H1 (cell line): ENCODE results near the gene ZRANB1.

Experiments used
- CTCF ChIP-seq, 3 experiments: IDR thresholded peaks; 1 replicate in 2 of 3; 2 replicates in 1 of 3; pipeline versions ENCODE4 v1.5.1 to v1.6.1; 2011; ENCODE audit warnings: low read length in 3 of 3, mild to moderate bottlenecking in 3 of 3, inconsistent platforms in 2 of 3, low read depth in 1 of 3, moderate library complexity in 1 of 3; ENCODE audit not compliant: insufficient read depth in 1 of 3; ENCODE audit errors: control extremely low read depth in 1 of 3
- EGR1 ChIP-seq: IDR thresholded peaks from 2 replicates; pipeline ENCODE4 v1.6.1; 2011; ENCODE audit warnings: low read depth, low read length, borderline replicate concordance
- EP300 ChIP-seq, 2 experiments: IDR thresholded peaks; 1 replicate in 1 of 2; 2 replicates in 1 of 2; pipeline ENCODE4 v1.6.1; 2011 to 2012; ENCODE audit warnings: low read depth in 2 of 2, low read length in 2 of 2, mild to moderate bottlenecking in 2 of 2, borderline replicate concordance in 1 of 2, inconsistent platforms in 1 of 2, moderate library complexity in 1 of 2
- EZH2 ChIP-seq: fragments of 200-600 bp; sonication (generic); IDR thresholded peaks from 2 replicates; pipeline ENCODE4 v1.7.1; 2012; ENCODE audit warnings: low read depth, mild to moderate bottlenecking, moderate library complexity, low read length, inconsistent platforms; ENCODE audit not compliant: severe bottlenecking
- GABPA ChIP-seq: IDR thresholded peaks from 2 replicates; pipeline ENCODE4 v1.6.1; 2011; ENCODE audit warnings: mild to moderate bottlenecking, low read length, moderate library complexity, borderline replicate concordance; ENCODE audit not compliant: insufficient read depth
- MAFK ChIP-seq: IDR thresholded peaks from 2 replicates; pipeline ENCODE4 v1.6.1; 2012; ENCODE audit warnings: low read depth, mild to moderate bottlenecking, improper control_type of control experiment, low read length
- POLR2AphosphoS5 ChIP-seq: IDR thresholded peaks from 2 replicates; pipeline ENCODE4 v1.6.1; 2011; ENCODE audit warnings: low read depth, low read length
- RAD21 ChIP-seq, 2 experiments: IDR thresholded peaks in 1 of 2; conservative IDR thresholded peaks in 1 of 2; 2 replicates each; pipeline ENCODE4 v1.6.1; 2011; ENCODE audit warnings: low read depth in 2 of 2, low read length in 2 of 2, improper control_type of control experiment in 1 of 2, inconsistent platforms in 1 of 2, mild to moderate bottlenecking in 1 of 2, moderate library complexity in 1 of 2
- SP1 ChIP-seq: IDR thresholded peaks from 2 replicates; pipeline ENCODE4 v1.6.1; 2011; ENCODE audit warnings: low read depth, low read length
- TF ChIP-seq, protein P1 (sequence below): IDR thresholded peaks from 2 replicates; pipeline ENCODE4 v1.6.1; 2012; ENCODE audit warnings: inconsistent platforms
- TF ChIP-seq, protein P2 (sequence below): IDR thresholded peaks from 2 replicates; pipeline ENCODE4 v1.6.1; 2011; ENCODE audit warnings: low read length, improper control_type of control experiment

DNA sequence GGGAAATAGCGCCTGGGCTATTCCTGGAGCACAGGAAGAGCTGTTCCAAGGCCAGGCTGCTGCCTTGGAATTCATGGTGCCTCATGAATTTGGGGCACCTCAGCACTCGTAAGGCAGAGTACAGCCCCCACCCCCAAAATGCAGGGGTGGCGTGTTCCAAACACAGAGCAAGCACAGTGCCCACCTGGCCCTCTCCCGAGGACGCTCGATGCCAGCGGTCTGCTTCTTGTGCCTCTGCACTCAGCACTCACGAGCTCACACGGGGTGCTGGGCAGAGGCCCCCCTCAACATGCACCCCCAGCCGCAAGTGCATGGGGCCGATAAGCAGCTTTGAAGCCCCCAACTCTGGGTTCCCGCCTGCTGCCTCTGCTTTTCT, 60.1 kb downstream of the ZRANB1 start:
- TF ChIP-seq CTCF (IDR thresholded peaks at IDR 0.05; ENCODE audit: control extremely low read depth in 1 of 3, insufficient read depth in 1 of 3, low read depth in 1 of 3, low read length in 3 of 3) (no peak), GABPA (no peak), RAD21 (IDR thresholded peaks at IDR 0.05 in 1 of 2, conservative IDR thresholded peaks at IDR 0.05 in 1 of 2; ENCODE audit: low read depth in 2 of 2, low read length in 2 of 2) (no peak), SP1 (no peak), EGR1 (no peak), POLR2AphosphoS5 (no peak), EZH2 (no peak), MAFK (no peak), EP300 (IDR thresholded peaks at IDR 0.05; ENCODE audit: borderline replicate concordance in 1 of 2, low read depth in 2 of 2, low read length in 2 of 2) (no peak)
- TF ChIP-seq, protein P1, sequence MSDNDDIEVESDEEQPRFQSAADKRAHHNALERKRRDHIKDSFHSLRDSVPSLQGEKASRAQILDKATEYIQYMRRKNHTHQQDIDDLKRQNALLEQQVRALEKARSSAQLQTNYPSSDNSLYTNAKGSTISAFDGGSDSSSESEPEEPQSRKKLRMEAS = no peak
- TF ChIP-seq, protein P2, sequence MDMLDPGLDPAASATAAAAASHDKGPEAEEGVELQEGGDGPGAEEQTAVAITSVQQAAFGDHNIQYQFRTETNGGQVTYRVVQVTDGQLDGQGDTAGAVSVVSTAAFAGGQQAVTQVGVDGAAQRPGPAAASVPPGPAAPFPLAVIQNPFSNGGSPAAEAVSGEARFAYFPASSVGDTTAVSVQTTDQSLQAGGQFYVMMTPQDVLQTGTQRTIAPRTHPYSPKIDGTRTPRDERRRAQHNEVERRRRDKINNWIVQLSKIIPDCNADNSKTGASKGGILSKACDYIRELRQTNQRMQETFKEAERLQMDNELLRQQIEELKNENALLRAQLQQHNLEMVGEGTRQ = no peak
